GM23248 (cell line): ENCODE data around the gene TUBB1.

Experiments
- EZH2 ChIP-seq: fragments of 200-600 bp; sonication (generic); IDR thresholded peaks from 2 replicates; pipeline ENCODE4 v1.6.1; 2018; ENCODE audit warnings: antibody characterized with exemption, mild to moderate bottlenecking; ENCODE audit not compliant: insufficient read depth, poor library complexity, severe bottlenecking
- EZH2phosphoT487 ChIP-seq: fragments of 200-600 bp; sonication (generic); IDR thresholded peaks from 2 replicates; pipeline ENCODE4 v1.6.1; 2018; ENCODE audit warnings: antibody characterized with exemption, moderate library complexity, mild to moderate bottlenecking, low read depth; ENCODE audit not compliant: insufficient read depth

DNA sequence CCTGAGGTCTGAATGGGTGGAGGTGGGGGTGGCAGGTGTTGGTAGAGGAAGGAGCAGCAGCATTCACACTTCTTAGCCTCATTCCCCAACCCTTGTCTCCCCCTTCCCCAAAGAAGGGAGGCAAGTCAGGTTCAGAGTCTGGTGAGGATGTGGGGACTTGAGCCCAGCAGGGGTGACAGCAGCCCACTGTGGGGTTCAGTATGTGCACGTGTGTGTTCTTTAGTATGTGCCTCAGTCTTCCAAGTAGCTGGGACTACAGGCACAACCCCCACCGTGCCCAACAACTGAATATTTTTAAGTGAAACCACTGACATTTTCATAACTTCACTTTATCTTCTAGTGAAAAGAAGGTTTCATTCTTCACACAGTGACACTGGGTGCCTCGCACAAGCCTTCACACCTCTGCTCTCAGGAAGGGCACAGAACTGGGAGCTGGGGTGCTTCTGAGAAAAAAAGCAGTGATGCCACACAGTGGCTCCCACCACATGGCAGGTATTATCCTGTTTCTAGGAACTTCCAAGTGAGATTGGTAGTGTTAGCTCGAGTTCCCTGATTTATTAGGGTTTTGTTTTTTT lies 56.8 kb downstream of the TUBB1 start:
- no peak for TF ChIP-seq EZH2
- TF ChIP-seq EZH2phosphoT487, result no peak
